HCT116 (cell line): ENCODE data around the gene TBCD. TPM values are rescaled to one million over a fixed set of nuclear protein-coding genes. Genes with fewer than 3 reads are reported as not detected.

Experiments
- ATAC-seq: fragments of 200-7000 bp; cut with Tn5 transposase; 2 replicates; pipeline ENCODE4 v1.9.1; 2020; ENCODE audit warnings: mild to moderate bottlenecking, moderate library complexity
- BruUV-seq: library from RNA; stranded (reverse); fragments of 400-500 nt; replicated peaks from 2 replicates; lab custom pipeline; 2021; lab: Mats Ljungman, UMichigan
- CTCF ChIA-PET: fragments of 300-600 bp; sonication (Branson Sonifier 250); formaldehyde crosslinking; loops from one replicate; lab custom pipeline; 2021; ENCODE audit warnings: antibody characterized with exemption; lab: Charles Lee
- POLR2A ChIA-PET: fragments of 300-600, 350-600 bp; sonication (Branson Sonifier 250); formaldehyde crosslinking; loops from one replicate; lab custom pipeline; 2021; ENCODE audit warnings: antibody characterized with exemption; lab: Charles Lee
- RAD21 ChIA-PET, 2 experiments: fragments of 300-600 bp; sonication (Branson Sonifier 250); formaldehyde crosslinking; loops; one replicate each; lab custom pipeline; 2023; ENCODE audit warnings: low total read pairs in 2 of 2; ENCODE audit not compliant: uncharacterized antibody in 2 of 2, unreplicated experiment in 2 of 2, low non-redundant PET in 1 of 2; lab: Charles Lee
- DNase-seq: peaks from one replicate; pipeline ENCODE4 v3.0.0-alpha.2; 2010; ENCODE audit warnings: low read depth, low spot score
- H2AFZ ChIP-seq: fragments of 200-600 bp; shearing (Covaris generic), sonication (generic); 2 replicates; pipeline ENCODE4 v1.6.1; 2017; ENCODE audit warnings: low read depth, mixed run types, mixed read lengths, antibody characterized with exemption, low read length; ENCODE audit not compliant: poor library complexity, severe bottlenecking
- H3K27ac ChIP-seq: 2 replicates; pipeline ENCODE4 v1.5.1; 2012; ENCODE audit warnings: low read depth, low read length
- H3K27me3 ChIP-seq: fragments of 200-600 bp; sonication (generic); 2 replicates; pipeline ENCODE4 v1.6.1; 2016; ENCODE audit warnings: mixed run types, low read length, mixed read lengths; ENCODE audit not compliant: insufficient read depth
- H3K36me3 ChIP-seq, 2 experiments: fragments of 200-500 bp in 1 of 2; fragments of 200-600 bp in 1 of 2; sonication (Bioruptor generic) in 1 of 2; sonication (generic) in 1 of 2; 2 replicates each; pipeline versions ENCODE4 v1.5.1 to v1.6.1; 2014 to 2016; ENCODE audit warnings: low read length in 2 of 2, inconsistent platforms in 1 of 2, mixed read lengths in 1 of 2, mixed run types in 1 of 2; ENCODE audit not compliant: insufficient read depth in 2 of 2, control insufficient read depth in 1 of 2
- H3K4me1 ChIP-seq, 2 experiments: fragments of 200-600 bp in 1 of 2; sonication (generic) in 1 of 2; 2 replicates each; pipeline versions ENCODE4 v1.5.1 to v1.6.1; 2012 to 2017; ENCODE audit warnings: low read length in 2 of 2, inconsistent platforms in 1 of 2, mild to moderate bottlenecking in 1 of 2, mixed read lengths in 1 of 2, mixed run types in 1 of 2, moderate library complexity in 1 of 2; ENCODE audit not compliant: insufficient read depth in 2 of 2, control insufficient read depth in 1 of 2
- H3K4me2 ChIP-seq: fragments of 200-600 bp; sonication (generic); 2 replicates; pipeline ENCODE4 v1.6.1; 2017; ENCODE audit warnings: mixed run types, low read length, mixed read lengths
- H3K4me3 ChIP-seq, 2 experiments: fragments of 200-600 bp in 1 of 2; sonication (generic) in 1 of 2; replicated peaks in 1 of 2; 2 replicates each; pipeline ENCODE4 v1.5.1; 2011 to 2016; ENCODE audit warnings: low read length in 2 of 2, control low read depth in 1 of 2, low read depth in 1 of 2, mild to moderate bottlenecking in 1 of 2, mixed read lengths in 1 of 2, mixed run types in 1 of 2
- H3K79me2 ChIP-seq: fragments of 200-600 bp; sonication (generic); 2 replicates; pipeline ENCODE4 v1.6.1; 2017; ENCODE audit warnings: mild to moderate bottlenecking, mixed run types, low read length, moderate library complexity, mixed read lengths; ENCODE audit not compliant: insufficient read depth
- H3K9ac ChIP-seq: fragments of 200-600 bp; sonication (generic); 2 replicates; pipeline ENCODE4 v1.6.1; 2016; ENCODE audit warnings: low read length, mixed read lengths
- H3K9me2 ChIP-seq: fragments of 200-600 bp; sonication (generic), shearing (Covaris generic); 2 replicates; pipeline ENCODE4 v1.6.1; 2017; ENCODE audit warnings: mixed run types, mild to moderate bottlenecking, moderate library complexity; ENCODE audit not compliant: insufficient read depth
- H3K9me3 ChIP-seq, 2 experiments: fragments of 200-500 bp in 1 of 2; fragments of 200-600 bp in 1 of 2; sonication (Bioruptor generic) in 1 of 2; sonication (generic) in 1 of 2; 2 replicates each; pipeline ENCODE4 v1.6.1; 2014 to 2017; ENCODE audit warnings: low read length in 2 of 2, mixed read lengths in 2 of 2, inconsistent platforms in 1 of 2, low read depth in 1 of 2, mild to moderate bottlenecking in 1 of 2, mixed run types in 1 of 2, moderate library complexity in 1 of 2; ENCODE audit not compliant: control insufficient read depth in 1 of 2, insufficient read depth in 1 of 2
- H4K20me1 ChIP-seq: fragments of 200-600 bp; sonication (generic), shearing (Covaris generic); 2 replicates; pipeline ENCODE4 v1.6.1; 2017; ENCODE audit warnings: mixed run types, mild to moderate bottlenecking, moderate library complexity; ENCODE audit not compliant: insufficient read depth
- ELF1 ChIP-seq: IDR thresholded peaks from 2 replicates; pipeline ENCODE4 v1.6.1; 2012; ENCODE audit warnings: low read depth, borderline replicate concordance
- EZH2phosphoT487 ChIP-seq: fragments of 200-600 bp; IDR thresholded peaks from 2 replicates; pipeline ENCODE4 v1.6.1; 2018; ENCODE audit warnings: antibody characterized with exemption, borderline replicate concordance
- FOSL1 ChIP-seq: IDR thresholded peaks from 2 replicates; pipeline ENCODE4 v1.6.1; 2012; ENCODE audit warnings: low read depth
- MAX ChIP-seq: IDR thresholded peaks from 2 replicates; pipeline ENCODE4 v1.6.1; 2012
- POLR2AphosphoS5 ChIP-seq: IDR thresholded peaks from 2 replicates; pipeline ENCODE4 v1.6.1; 2011; ENCODE audit warnings: mild to moderate bottlenecking, low read depth, low read length, moderate library complexity
- RAD21 ChIP-seq: IDR thresholded peaks from 2 replicates; pipeline ENCODE4 v1.6.1; 2012; ENCODE audit warnings: low read depth, mild to moderate bottlenecking
- SIN3A ChIP-seq: IDR thresholded peaks from 2 replicates; pipeline ENCODE4 v1.6.1; 2012; ENCODE audit warnings: low read depth
- SP1 ChIP-seq: IDR thresholded peaks from 2 replicates; pipeline ENCODE4 v1.6.1; 2012; ENCODE audit warnings: low read depth
- SRF ChIP-seq: IDR thresholded peaks from 2 replicates; pipeline ENCODE4 v1.6.1; 2012; ENCODE audit warnings: low read depth
- TCF7L2 ChIP-seq: IDR thresholded peaks from 2 replicates; pipeline ENCODE4 v1.7.0; 2011; ENCODE audit warnings: borderline replicate concordance, inconsistent platforms; ENCODE audit not compliant: insufficient read depth, insufficient read length; ENCODE audit errors: extremely low read depth
- YY1 ChIP-seq: IDR thresholded peaks from 2 replicates; pipeline ENCODE4 v1.6.1; 2011; ENCODE audit warnings: low read length, low read depth, moderate library complexity, mild to moderate bottlenecking; ENCODE audit not compliant: insufficient replicate concordance; ENCODE audit errors: extremely low read depth
- ZBTB33 ChIP-seq: IDR thresholded peaks from 2 replicates; pipeline ENCODE4 v1.6.1; 2011; ENCODE audit warnings: mild to moderate bottlenecking, low read length, moderate library complexity; ENCODE audit not compliant: insufficient replicate concordance; ENCODE audit errors: extremely low read depth
- ZFX ChIP-seq: fragments of 450-650 bp; IDR thresholded peaks from 2 replicates; pipeline ENCODE4 v1.6.1; 2017
- ZNF274 ChIP-seq: fragments of 200-500 bp; sonication (Bioruptor generic); IDR thresholded peaks from 2 replicates; pipeline ENCODE4 v1.6.1; 2014; ENCODE audit warnings: mild to moderate bottlenecking, low read depth, low read length, inconsistent platforms
- intact Hi-C: fragments of 100-400 bp; cut with micrococcal nuclease; formaldehyde crosslinking; loops from 2 replicates; pipeline ENCODE4 v1.10.0; 2022
- total RNA-seq: library from RNA; stranded (reverse); gene quantifications from one replicate; pipeline ENCODE4 v1.2.1, GENCODE V29; 2021; ENCODE audit not compliant: unreplicated experiment

Gene TBCD
- total RNA-seq, 1 experiment from 2014 or later, result 152 TPM

GRCh38 chr17:82974136-82974952 is 222.5 kb downstream of the TBCD start:
- H4K20me1 ChIP-seq, result no peaks in the 10 kb centered on the region
- no peak for DNase-seq
- H3K9me3 ChIP-seq, result no peaks in the 10 kb centered on the region
- no peaks in the 10 kb centered on the region for H3K27me3 ChIP-seq
- H3K9me2 ChIP-seq, result no peaks in the 10 kb centered on the region
- ATAC-seq, result 0 out of 2 replicates have a peak, but pooled peaks have one; percentile 20
- RAD21 ChIA-PET, result no interaction called here
- POLR2A ChIA-PET, result no interaction called here
- BruUV-seq, result no TSS peak
- H3K4me2 ChIP-seq, result no peak overlapping the region
- H2AFZ ChIP-seq, result no peak overlapping the region
- no peak overlapping the region for H3K9ac ChIP-seq
- CTCF ChIA-PET, result no interaction called here
- no peak overlapping the region for H3K4me3 ChIP-seq
- H3K27ac ChIP-seq, result no peak overlapping the region
- no peaks in the 10 kb centered on the region for H3K79me2 ChIP-seq
- no peaks in the 10 kb centered on the region for H3K36me3 ChIP-seq
- no peaks in the 10 kb centered on the region for H3K4me1 ChIP-seq
- intact Hi-C loops, result no loop called here
- TF ChIP-seq RAD21, result no peak
- TF ChIP-seq, all 23 proteins: peak for 0

- POLR2A ChIA-PET, result no interaction called here
- no peaks in the 10 kb centered on the region for H3K79me2 ChIP-seq
- CTCF ChIA-PET, result no interaction called here
- H3K9me3 ChIP-seq, result no peaks in the 10 kb centered on the region
- no peaks in the 10 kb centered on the region for H3K4me1 ChIP-seq
- intact Hi-C loops, result no loop called here
- no peak overlapping the region for H3K4me3 ChIP-seq
- RAD21 ChIA-PET, result no interaction called here
- TF ChIP-seq ZFX, result no peak
- TF ChIP-seq ELF1, result no peak
- TF ChIP-seq SP1, result no peak
- TF ChIP-seq SIN3A, result no peak
- no peak for TF ChIP-seq ZBTB33
- TF ChIP-seq EZH2phosphoT487, result no peak
- TF ChIP-seq POLR2AphosphoS5, result no peak
- no peak for TF ChIP-seq SRF
- TF ChIP-seq YY1, result no peak
- no peak for TF ChIP-seq MAX
- TF ChIP-seq TCF7L2, result no peak
- TF ChIP-seq ZNF274, result no peak
- no peak for TF ChIP-seq FOSL1
- H2AFZ ChIP-seq, result no peak overlapping the region
- H3K4me2 ChIP-seq, result no peak overlapping the region
- no peak overlapping the region for H3K9ac ChIP-seq
- BruUV-seq, result no TSS peak
- ATAC-seq (no peak), DNase-seq (no peak)
- H4K20me1 ChIP-seq, result no peaks in the 10 kb centered on the region
- no peaks in the 10 kb centered on the region for H3K36me3 ChIP-seq
- H3K9me2 ChIP-seq, result no peaks in the 10 kb centered on the region
- H3K27me3 ChIP-seq, result no peaks in the 10 kb centered on the region
- H3K27ac ChIP-seq, result no peak overlapping the region
Observed at GRCh38 chr17:82976982-82977488, 225.2 kb downstream of the TBCD start.
